Heart left ventricle (tissue), 16 donors: ENCODE measurements around the gene ATP11B. TPM values are rescaled to one million over a fixed set of nuclear protein-coding genes. Genes with fewer than 3 reads are reported as not detected.

ENCODE experiments used
- ATAC-seq, 4 donors: fragments of 200-7000 bp; cut with Tn5 transposase; one replicate each; pipeline ENCODE4 v1.9.1; 2020 to 2022; ENCODE audit warnings: moderate library complexity in 4 of 4, mild to moderate bottlenecking in 3 of 4, moderate number of reproducible peaks in 1 of 4
- DNase-seq, 5 donors: peaks; one replicate each; pipeline ENCODE4 v3.0.0-alpha.2; 2020
- H3K27ac ChIP-seq, 12 donors: fragments of 200-600 bp; sonication (generic) in 4 of 12; one replicate each; pipeline versions ENCODE4 v1.5.0 to v1.8.0; 2016 to 2022; ENCODE audit warnings: mild to moderate bottlenecking in 2 of 12
- H3K27me3 ChIP-seq, 9 donors: fragments of 200-600 bp; sonication (generic) in 2 of 9; one replicate each; pipeline versions ENCODE4 v1.5.1 to v1.8.0; 2016 to 2022; ENCODE audit warnings: mild to moderate bottlenecking in 3 of 9
- H3K36me3 ChIP-seq, 9 donors: fragments of 200-600 bp; sonication (generic) in 2 of 9; one replicate each; pipeline versions ENCODE4 v1.5.0 to v1.8.0; 2018 to 2022; ENCODE audit warnings: mild to moderate bottlenecking in 2 of 9
- H3K4me1 ChIP-seq, 12 donors: fragments of 200-600 bp; sonication (generic) in 4 of 12; one replicate each; pipeline versions ENCODE4 v1.5.0 to v1.8.0; 2016 to 2022; ENCODE audit warnings: mild to moderate bottlenecking in 3 of 12
- H3K4me3 ChIP-seq, 12 donors: fragments of 200-600 bp; sonication (generic) in 4 of 12; one replicate each; pipeline versions ENCODE4 v1.5.0 to v1.8.0; 2017 to 2022; ENCODE audit warnings: mild to moderate bottlenecking in 9 of 12, moderate library complexity in 4 of 12
- H3K9me3 ChIP-seq, 12 donors: fragments of 200-600 bp; sonication (generic) in 4 of 12; one replicate each; pipeline versions ENCODE4 v1.5.0 to v1.8.0; 2016 to 2022; ENCODE audit warnings: mild to moderate bottlenecking in 1 of 12
- POLR2A ChIP-seq, 2 donors: fragments of 450-650 bp; IDR thresholded peaks; one replicate each; pipeline ENCODE4 v1.6.1; 2017; ENCODE audit warnings: antibody characterized with exemption in 2 of 2, mild to moderate bottlenecking in 2 of 2, moderate library complexity in 2 of 2
- WGBS, 4 donors: extraction: QIAGEN DNeasy Blood & Tissue Kit in 2 of 4; methylation state at CpG; one replicate each; pipeline versions ENCODE4 v1.1.5 to v1.1.7; 2013 to 2018; 5-methylcytosine and 5-hydroxymethylcytosine counted together
- intact Hi-C, 10 donors: fragments of 100-400 bp; cut with DNase I; formaldehyde crosslinking; loops; one replicate each; pipeline versions ENCODE4 v1.11.1 to v1.14.2; 2022
- polyA plus RNA-seq, 2 donors: library from polyadenylated mRNA; stranded (reverse); fragments of 200-250 nt; gene quantifications; one replicate each; pipeline ENCODE4 v1.2.3, GENCODE V29; 2013
- total RNA-seq, 9 donors: library from RNA; depleted of rRNA in 2 of 9; stranded (reverse); fragments of >200 nt in 2 of 9; fragmentation: NEBNext Ultra II Directional in 3 of 9; extraction: Animal tissue kit (Norgen Biotek cat#: 25700) in 3 of 9; gene quantifications; one replicate each; pipeline versions ENCODE4 v1.1.0 to v1.2.4, GENCODE V29; 2016 to 2023
- TF ChIP-seq, protein P1 (sequence below), 12 donors: fragments of 200-600 bp; sonication (generic) in 4 of 12; IDR thresholded peaks; one replicate each; pipeline versions ENCODE4 v1.5.0 to v1.8.0; 2018 to 2022; ENCODE audit warnings: antibody characterized with exemption in 12 of 12, mild to moderate bottlenecking in 5 of 12
- donor health status: ischemic (EF 13 %, LVEDD 7.1; RV severe dilation, severe dysfunction).
- donor health status: healthy with polysubstance abuse.
- donor health status: DM: no; HTN: yes; CAD: no.
- donor health status: DM: no; HTN: no; CAD: no.
- donor health status: ischemic (EF 25% LVEDD 6.9; RV normal size, moderate dysfunction).
- donor health status: ischemic (EF 25% LVEDD 5.7; RV mildly dilated, moderate dysfunction).
- donor health status: healthy.
- donor health status: DM: yes; HTN: yes; CAD: no.
- donor health status: ischemic (EF 35%, LVEDD 5.7; RV mildly dilated, moderate dysfunction).
- donor health status: nonischemic (EF 11% LVEDD 7.7; RV severe dilation, severe dysfunction).
- donor health status: DM: yes; HTN: yes; CAD: no.
- donor health status: PGD.
- donor health status: ischemic (EF 29% LVEDD 5.4; RV normal size, mild dysfunction).
- donor health status: nonischemic (EF 23%, LVEDD 6.1; RV moderate dilation, normal function).

The ATP11B gene
- total and polyA plus RNA-seq, 11 donors: 4.9 to 45.6 (median 30.9) TPM

DNA sequence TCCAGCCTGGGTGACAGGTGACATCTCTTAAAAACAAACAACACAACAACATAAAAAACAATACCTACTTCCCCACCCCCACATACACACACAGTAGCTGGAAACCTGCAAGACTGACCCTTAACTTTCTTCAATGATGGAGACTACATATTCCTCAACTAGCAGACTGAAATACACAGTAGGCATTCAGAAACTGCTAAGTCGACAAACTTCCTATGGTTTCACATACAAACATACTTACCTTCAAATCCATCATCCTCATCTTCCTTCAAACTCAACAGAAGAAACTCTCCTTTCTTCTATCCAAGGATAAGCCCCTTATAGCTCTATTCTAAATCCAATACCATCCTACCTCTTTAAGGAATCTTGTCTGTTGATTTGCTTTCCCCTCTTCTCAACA is 156.4 kb downstream of the ATP11B start:
- no peak overlapping the region for H3K27ac ChIP-seq
- H3K4me1 ChIP-seq: no peaks in the 10 kb centered on the region
- DNase-seq (no peak), ATAC-seq (no peak)
- WGBS, 4 donors: 96 to 100% (median 97%) methylated on average over 1 of the region's 1 CpG
- H3K36me3 ChIP-seq: peaks cover 0 to 65% (median 35%) of the 10 kb centered on the region in 9 donors
- TF ChIP-seq POLR2A (IDR thresholded peaks at IDR 0.05): no peak
- TF ChIP-seq, protein P1, sequence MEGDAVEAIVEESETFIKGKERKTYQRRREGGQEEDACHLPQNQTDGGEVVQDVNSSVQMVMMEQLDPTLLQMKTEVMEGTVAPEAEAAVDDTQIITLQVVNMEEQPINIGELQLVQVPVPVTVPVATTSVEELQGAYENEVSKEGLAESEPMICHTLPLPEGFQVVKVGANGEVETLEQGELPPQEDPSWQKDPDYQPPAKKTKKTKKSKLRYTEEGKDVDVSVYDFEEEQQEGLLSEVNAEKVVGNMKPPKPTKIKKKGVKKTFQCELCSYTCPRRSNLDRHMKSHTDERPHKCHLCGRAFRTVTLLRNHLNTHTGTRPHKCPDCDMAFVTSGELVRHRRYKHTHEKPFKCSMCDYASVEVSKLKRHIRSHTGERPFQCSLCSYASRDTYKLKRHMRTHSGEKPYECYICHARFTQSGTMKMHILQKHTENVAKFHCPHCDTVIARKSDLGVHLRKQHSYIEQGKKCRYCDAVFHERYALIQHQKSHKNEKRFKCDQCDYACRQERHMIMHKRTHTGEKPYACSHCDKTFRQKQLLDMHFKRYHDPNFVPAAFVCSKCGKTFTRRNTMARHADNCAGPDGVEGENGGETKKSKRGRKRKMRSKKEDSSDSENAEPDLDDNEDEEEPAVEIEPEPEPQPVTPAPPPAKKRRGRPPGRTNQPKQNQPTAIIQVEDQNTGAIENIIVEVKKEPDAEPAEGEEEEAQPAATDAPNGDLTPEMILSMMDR (IDR thresholded peaks at IDR 0.05): no peak
- H3K4me3 ChIP-seq: no peak overlapping the region
- intact Hi-C loops: no loop called here
- H3K9me3 ChIP-seq: no peaks in the 10 kb centered on the region
- H3K27me3 ChIP-seq: no peaks in the 10 kb centered on the region

DNA sequence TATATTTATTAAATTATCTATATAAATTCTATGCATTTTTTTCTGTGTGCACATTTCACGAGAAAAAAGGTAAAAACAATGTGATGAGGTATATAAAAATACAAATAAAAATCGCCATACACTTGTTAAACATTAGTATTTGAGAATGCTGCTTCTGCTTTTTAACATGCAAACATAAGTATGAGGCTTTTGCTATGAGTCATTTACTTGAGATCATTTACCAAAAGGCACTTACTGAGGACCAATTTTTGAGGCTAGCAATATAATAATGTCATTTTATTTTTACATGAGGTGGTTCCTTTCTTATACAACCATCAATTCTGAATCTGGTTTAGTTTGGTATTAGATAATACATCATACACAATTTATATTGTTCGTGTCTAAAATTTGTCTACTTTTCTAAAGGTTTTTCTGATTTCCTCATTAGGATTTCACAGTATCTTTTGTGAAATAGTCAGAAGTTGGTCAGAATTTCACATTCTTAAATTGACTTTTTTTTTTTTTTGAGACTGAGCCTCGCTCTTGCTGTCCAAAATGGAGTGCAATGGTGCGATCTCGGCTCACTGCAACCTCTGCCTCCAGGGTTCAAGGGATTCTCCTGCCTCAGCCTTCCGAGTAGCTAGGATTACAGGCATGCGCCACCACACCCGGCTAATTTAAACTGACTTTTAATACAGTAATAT is 161.4 kb downstream of the ATP11B start:
- DNase-seq: no peak
- Histone ChIP-seq H3K27ac (no peak overlapping the region), H3K36me3 (peaks cover 0 to 55% (median 22%) of the 10 kb centered on the region in 9 donors), H3K4me1 (peaks cover 0 to 2% (median 0%) of the 10 kb centered on the region in 12 donors), H3K27me3 (no peaks in the 10 kb centered on the region), H3K4me3 (no peak overlapping the region), H3K9me3 (no peaks in the 10 kb centered on the region)
- WGBS, 4 donors: 85 to 93% (median 90%) methylated on average over 9 of the region's 9 CpGs
- ATAC-seq: no peak
- intact Hi-C loops: no loop called here
- TF ChIP-seq POLR2A (IDR thresholded peaks at IDR 0.05): no peak
- TF ChIP-seq, protein P1 (IDR thresholded peaks at IDR 0.05): no peak

DNA sequence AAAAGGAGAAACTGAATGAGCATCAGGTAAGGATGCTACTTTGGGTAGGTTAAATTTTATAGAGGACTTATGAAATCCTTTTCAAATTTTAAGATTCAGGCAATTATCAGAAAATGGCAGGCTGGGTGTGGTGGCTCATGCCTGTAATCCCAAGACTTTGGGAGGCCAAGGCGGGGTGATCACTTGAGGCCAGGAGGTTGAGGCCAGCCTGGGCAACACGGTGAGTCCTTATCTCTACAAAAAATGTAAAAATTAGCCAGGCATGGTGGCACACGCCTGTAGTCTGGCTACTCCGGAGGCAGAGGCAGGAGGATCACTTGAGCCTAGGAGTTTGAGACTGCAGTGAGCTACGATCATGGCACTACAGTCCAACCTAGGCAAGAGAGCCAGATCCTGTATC is 163.9 kb downstream of the ATP11B start:
- ATAC-seq (no peak), DNase-seq (no peak)

DNA sequence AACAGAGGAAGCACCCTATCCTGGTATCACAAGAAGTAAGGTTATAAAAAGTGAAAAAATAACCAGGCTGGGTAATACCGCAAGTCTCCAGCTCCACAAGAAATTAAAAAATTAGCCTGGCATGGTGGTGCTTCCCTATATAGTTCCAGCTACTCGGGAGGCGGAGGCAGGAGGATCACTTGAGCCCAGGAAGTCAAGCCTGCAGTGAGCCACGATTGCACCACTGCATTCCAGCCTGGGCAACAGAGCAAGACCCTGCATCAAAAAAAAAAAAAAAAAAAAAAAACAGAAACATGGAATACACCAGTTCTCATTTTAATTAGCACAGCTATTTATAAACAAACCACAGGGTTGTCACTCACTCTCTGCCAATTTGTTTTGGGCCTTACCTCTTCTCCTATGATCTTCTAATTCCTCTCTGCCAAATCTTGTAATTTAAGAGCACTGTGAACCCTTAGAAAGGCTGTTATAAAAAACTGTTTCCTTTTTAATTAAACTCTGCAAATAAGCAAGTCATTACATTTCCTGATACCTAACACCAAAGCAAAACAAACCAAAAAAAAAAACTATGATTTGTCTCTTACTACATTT is 164.5 kb downstream of the ATP11B start:
- ATAC-seq (no peak), DNase-seq (no peak)
- 85 to 90% (median 87%) methylated on average over 4 of the region's 4 CpGs for WGBS, 4 donors
- peaks cover 0 to 21% (median 2%) of the 10 kb centered on the region in 12 donors for H3K4me1 ChIP-seq
- intact Hi-C loops: no loop called here
- no peak for TF ChIP-seq POLR2A (IDR thresholded peaks at IDR 0.05)
- TF ChIP-seq, protein P1 (IDR thresholded peaks at IDR 0.05): no peak
- H3K4me3 ChIP-seq: no peak overlapping the region
- H3K27ac ChIP-seq: no peak overlapping the region
- peaks cover 0 to 62% (median 39%) of the 10 kb centered on the region in 9 donors for H3K36me3 ChIP-seq
- H3K9me3 ChIP-seq: no peaks in the 10 kb centered on the region
- no peaks in the 10 kb centered on the region for H3K27me3 ChIP-seq

More for the DNA sequence above, 163.9 kb downstream of the ATP11B start:
- no peaks in the 10 kb centered on the region for H3K9me3 ChIP-seq
- TF ChIP-seq, protein P1 (IDR thresholded peaks at IDR 0.05): no peak
- no peak for TF ChIP-seq POLR2A (IDR thresholded peaks at IDR 0.05)
- H3K36me3 ChIP-seq: peaks cover 0 to 63% (median 41%) of the 10 kb centered on the region in 9 donors
- H3K27ac ChIP-seq: no peak overlapping the region
- 89 to 92% (median 91%) methylated on average over 5 of the region's 5 CpGs for WGBS, 4 donors
- H3K4me1 ChIP-seq: peaks cover 0 to 16% (median under 1%) of the 10 kb centered on the region in 12 donors
- no peak overlapping the region for H3K4me3 ChIP-seq
- intact Hi-C loops: no loop called here
- H3K27me3 ChIP-seq: no peaks in the 10 kb centered on the region
